Panc1 (cell line): ENCODE results near the gene PLCB1. TPM values are rescaled to one million over a fixed set of nuclear protein-coding genes. Genes with fewer than 3 reads are reported as not detected.

Experiments
- ATAC-seq: fragments of 200-7000 bp; cut with Tn5 transposase; 2 replicates; pipeline ENCODE4 v1.9.1; 2020; ENCODE audit warnings: mild to moderate bottlenecking, moderate library complexity
- BruUV-seq: library from RNA; stranded (reverse); fragments of 400-500 nt; replicated peaks from 2 replicates; lab custom pipeline; 2021; lab: Mats Ljungman, UMichigan
- CTCF ChIA-PET: fragments of 300-600 bp; sonication (Branson Sonifier 250); formaldehyde crosslinking; loops from one replicate; lab custom pipeline; 2022; ENCODE audit warnings: antibody characterized with exemption; lab: Charles Lee
- POLR2A ChIA-PET: fragments of 300-600 bp; sonication (Branson Sonifier 250); formaldehyde crosslinking; loops from one replicate; lab custom pipeline; 2022; ENCODE audit warnings: antibody characterized with exemption; lab: Charles Lee
- DNase-seq: peaks from one replicate; pipeline ENCODE4 v3.0.0-alpha.2; 2010; ENCODE audit warnings: low read depth, low spot score
- H3K27ac ChIP-seq: 2 replicates; pipeline ENCODE4 v1.5.1; 2011; ENCODE audit warnings: mild to moderate bottlenecking, low read length, inconsistent platforms
- H3K27me3 ChIP-seq: fragments of 200-500 bp; sonication (Bioruptor generic); 2 replicates; pipeline ENCODE4 v1.6.0; 2014; ENCODE audit warnings: low read length, inconsistent platforms; ENCODE audit not compliant: control insufficient read depth, insufficient read depth
- H3K36me3 ChIP-seq: fragments of 200-500 bp; sonication (Bioruptor generic); 2 replicates; pipeline ENCODE4 v1.5.1; 2014; ENCODE audit warnings: inconsistent platforms, mild to moderate bottlenecking, low read length, moderate library complexity; ENCODE audit not compliant: control insufficient read depth, insufficient read depth
- H3K4me1 ChIP-seq: 2 replicates; pipeline ENCODE4 v1.5.1; 2011; ENCODE audit warnings: inconsistent platforms, mild to moderate bottlenecking, low read length, moderate library complexity; ENCODE audit not compliant: control insufficient read depth, insufficient read depth
- H3K4me3 ChIP-seq, 2 experiments: 2 replicates each; pipeline ENCODE4 v1.5.1; 2011 to 2012; ENCODE audit warnings: low read depth in 2 of 2, low read length in 2 of 2, mild to moderate bottlenecking in 2 of 2, inconsistent platforms in 1 of 2, moderate library complexity in 1 of 2
- H3K9me3 ChIP-seq: fragments of 200-500 bp; sonication (Bioruptor generic); 2 replicates; pipeline ENCODE4 v1.5.1; 2014; ENCODE audit warnings: low read depth, mild to moderate bottlenecking, inconsistent platforms, low read length, moderate library complexity; ENCODE audit not compliant: control insufficient read depth, insufficient read depth
- POLR2AphosphoS5 ChIP-seq: IDR thresholded peaks from 2 replicates; pipeline ENCODE4 v1.6.1; 2012; ENCODE audit warnings: mild to moderate bottlenecking, low read depth, low read length, moderate library complexity
- SIN3A ChIP-seq: IDR thresholded peaks from 2 replicates; pipeline ENCODE4 v1.6.1; 2012; ENCODE audit warnings: low read depth, mild to moderate bottlenecking, low read length, moderate library complexity, borderline replicate concordance; ENCODE audit not compliant: insufficient read depth
- TCF7L2 ChIP-seq: IDR thresholded peaks from 2 replicates; pipeline ENCODE4 v1.6.1; 2011; ENCODE audit warnings: mild to moderate bottlenecking, low read depth, low read length, inconsistent platforms
- in situ Hi-C: cut with HindIII; loops from 2 replicates; pipeline ENCODE4 v1.10.0; 2016; ENCODE audit warnings: low sequenced_read_pairs, low pct_unique_long_range_greater_than_20kb
- intact Hi-C: fragments of 100-400 bp; cut with micrococcal nuclease; formaldehyde crosslinking; loops from one replicate; pipeline ENCODE4 v1.10.0; 2022; ENCODE audit not compliant: unreplicated experiment
- total RNA-seq: library from RNA; stranded (reverse); gene quantifications from one replicate; pipeline ENCODE4 v1.2.1, GENCODE V29; 2021; ENCODE audit not compliant: unreplicated experiment
- TF ChIP-seq, protein P1 (sequence below), 2 experiments: IDR thresholded peaks; 2 replicates each; pipeline ENCODE4 v1.6.1; 2011 to 2012; ENCODE audit warnings: low read depth in 2 of 2, control low read depth in 1 of 2, low read length in 1 of 2, mild to moderate bottlenecking in 1 of 2, moderate library complexity in 1 of 2; ENCODE audit not compliant: insufficient read depth in 1 of 2
- TF ChIP-seq, protein P2 (sequence below): fragments of 450-650 bp; IDR thresholded peaks from 2 replicates; pipeline ENCODE4 v1.5.1; 2017; ENCODE audit warnings: mild to moderate bottlenecking

Gene PLCB1
- total RNA-seq, 1 experiment from 2014 or later = 0.59 TPM

DNA sequence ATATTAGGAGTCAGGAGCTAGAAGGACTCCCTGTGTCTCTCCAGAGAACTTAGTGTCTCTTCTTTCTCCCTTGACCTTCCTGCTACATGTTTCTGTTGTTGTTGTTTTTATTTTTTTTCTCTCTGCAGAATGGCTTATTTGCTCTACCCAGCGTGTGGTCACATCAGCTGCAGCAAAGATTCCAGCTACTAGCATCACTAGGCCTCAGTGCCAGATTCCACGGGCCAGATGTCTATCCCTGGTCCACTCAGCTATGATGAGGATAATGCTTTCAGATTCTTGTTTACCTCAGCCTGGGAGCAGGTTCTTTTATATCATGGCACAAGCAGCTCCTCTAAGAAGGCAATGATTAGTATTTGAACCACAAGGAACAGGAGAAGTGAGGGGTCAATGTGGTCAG, 110.0 kb downstream of the PLCB1 start:
- intact Hi-C loops (no loop called here), in situ Hi-C loops (no loop called here)
- no TSS peak for BruUV-seq
- ChIA-PET CTCF (no interaction called here), POLR2A (no interaction called here)
- Histone ChIP-seq H3K36me3 (no peaks in the 10 kb centered on the region), H3K9me3 (no peaks in the 10 kb centered on the region), H3K27ac (no peak overlapping the region), H3K27me3 (no peaks in the 10 kb centered on the region), H3K4me1 (no peaks in the 10 kb centered on the region), H3K4me3 (no peak overlapping the region)
- no peak for DNase-seq
- TF ChIP-seq, protein P1, sequence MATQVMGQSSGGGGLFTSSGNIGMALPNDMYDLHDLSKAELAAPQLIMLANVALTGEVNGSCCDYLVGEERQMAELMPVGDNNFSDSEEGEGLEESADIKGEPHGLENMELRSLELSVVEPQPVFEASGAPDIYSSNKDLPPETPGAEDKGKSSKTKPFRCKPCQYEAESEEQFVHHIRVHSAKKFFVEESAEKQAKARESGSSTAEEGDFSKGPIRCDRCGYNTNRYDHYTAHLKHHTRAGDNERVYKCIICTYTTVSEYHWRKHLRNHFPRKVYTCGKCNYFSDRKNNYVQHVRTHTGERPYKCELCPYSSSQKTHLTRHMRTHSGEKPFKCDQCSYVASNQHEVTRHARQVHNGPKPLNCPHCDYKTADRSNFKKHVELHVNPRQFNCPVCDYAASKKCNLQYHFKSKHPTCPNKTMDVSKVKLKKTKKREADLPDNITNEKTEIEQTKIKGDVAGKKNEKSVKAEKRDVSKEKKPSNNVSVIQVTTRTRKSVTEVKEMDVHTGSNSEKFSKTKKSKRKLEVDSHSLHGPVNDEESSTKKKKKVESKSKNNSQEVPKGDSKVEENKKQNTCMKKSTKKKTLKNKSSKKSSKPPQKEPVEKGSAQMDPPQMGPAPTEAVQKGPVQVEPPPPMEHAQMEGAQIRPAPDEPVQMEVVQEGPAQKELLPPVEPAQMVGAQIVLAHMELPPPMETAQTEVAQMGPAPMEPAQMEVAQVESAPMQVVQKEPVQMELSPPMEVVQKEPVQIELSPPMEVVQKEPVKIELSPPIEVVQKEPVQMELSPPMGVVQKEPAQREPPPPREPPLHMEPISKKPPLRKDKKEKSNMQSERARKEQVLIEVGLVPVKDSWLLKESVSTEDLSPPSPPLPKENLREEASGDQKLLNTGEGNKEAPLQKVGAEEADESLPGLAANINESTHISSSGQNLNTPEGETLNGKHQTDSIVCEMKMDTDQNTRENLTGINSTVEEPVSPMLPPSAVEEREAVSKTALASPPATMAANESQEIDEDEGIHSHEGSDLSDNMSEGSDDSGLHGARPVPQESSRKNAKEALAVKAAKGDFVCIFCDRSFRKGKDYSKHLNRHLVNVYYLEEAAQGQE (IDR thresholded peaks at IDR 0.05; ENCODE audit: insufficient read depth in 1 of 2, low read depth in 2 of 2, low read length in 1 of 2) = no peak
- TF ChIP-seq, protein P2, sequence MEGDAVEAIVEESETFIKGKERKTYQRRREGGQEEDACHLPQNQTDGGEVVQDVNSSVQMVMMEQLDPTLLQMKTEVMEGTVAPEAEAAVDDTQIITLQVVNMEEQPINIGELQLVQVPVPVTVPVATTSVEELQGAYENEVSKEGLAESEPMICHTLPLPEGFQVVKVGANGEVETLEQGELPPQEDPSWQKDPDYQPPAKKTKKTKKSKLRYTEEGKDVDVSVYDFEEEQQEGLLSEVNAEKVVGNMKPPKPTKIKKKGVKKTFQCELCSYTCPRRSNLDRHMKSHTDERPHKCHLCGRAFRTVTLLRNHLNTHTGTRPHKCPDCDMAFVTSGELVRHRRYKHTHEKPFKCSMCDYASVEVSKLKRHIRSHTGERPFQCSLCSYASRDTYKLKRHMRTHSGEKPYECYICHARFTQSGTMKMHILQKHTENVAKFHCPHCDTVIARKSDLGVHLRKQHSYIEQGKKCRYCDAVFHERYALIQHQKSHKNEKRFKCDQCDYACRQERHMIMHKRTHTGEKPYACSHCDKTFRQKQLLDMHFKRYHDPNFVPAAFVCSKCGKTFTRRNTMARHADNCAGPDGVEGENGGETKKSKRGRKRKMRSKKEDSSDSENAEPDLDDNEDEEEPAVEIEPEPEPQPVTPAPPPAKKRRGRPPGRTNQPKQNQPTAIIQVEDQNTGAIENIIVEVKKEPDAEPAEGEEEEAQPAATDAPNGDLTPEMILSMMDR = no peak
- TF ChIP-seq SIN3A (no peak), TCF7L2 (no peak), POLR2AphosphoS5 (no peak)
- ATAC-seq = no peak

DNA sequence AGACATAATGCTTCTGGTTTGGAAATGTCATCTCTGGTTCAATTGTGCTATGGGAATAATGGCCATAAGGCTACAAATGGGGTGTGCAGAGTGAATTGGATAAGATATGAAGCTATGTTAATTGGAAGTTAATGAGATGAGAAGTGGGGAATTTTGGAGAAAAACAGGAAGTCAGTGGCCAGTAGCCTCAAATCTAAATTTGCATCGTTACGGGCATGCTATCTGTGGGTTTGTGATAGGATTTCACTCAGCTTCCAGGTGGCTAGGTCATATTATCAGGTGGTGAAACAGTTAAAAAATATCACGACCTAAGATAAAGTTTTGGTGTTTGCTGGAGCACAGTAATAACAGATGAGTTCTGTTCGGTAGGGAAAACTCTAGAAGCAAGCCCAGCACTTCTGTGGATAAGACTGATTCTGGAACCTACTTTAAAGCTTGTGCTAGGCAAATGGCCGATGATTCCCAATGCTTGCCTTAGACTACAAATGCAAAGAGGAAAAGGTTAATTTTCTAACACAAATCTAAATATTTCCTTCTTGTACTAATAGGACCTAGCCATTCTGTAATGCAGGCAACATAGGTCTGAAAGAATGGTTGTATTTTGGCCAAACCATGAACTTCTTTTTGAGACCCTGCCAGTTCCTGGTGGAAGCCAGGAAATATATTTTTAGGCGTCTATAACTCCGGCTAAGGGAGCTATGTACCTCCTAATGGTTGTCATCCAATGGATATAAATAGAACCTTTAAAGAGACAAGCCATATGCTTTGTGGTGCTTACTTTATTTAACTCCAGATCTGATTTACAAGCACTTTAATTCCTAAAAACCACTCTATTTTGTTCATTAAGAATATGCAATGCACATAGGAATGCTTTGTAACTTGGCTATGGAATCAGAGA, 111.0 kb downstream of the PLCB1 start:
- no TSS peak for BruUV-seq
- CTCF ChIA-PET = no interaction called here
- ATAC-seq (no peak), DNase-seq (no peak)
- no peak overlapping the region for H3K4me3 ChIP-seq
- no peaks in the 10 kb centered on the region for H3K9me3 ChIP-seq
- no peaks in the 10 kb centered on the region for H3K27me3 ChIP-seq
- no peaks in the 10 kb centered on the region for H3K4me1 ChIP-seq
- no peaks in the 10 kb centered on the region for H3K36me3 ChIP-seq
- H3K27ac ChIP-seq = no peak overlapping the region
- POLR2A ChIA-PET = no interaction called here
- in situ Hi-C loops (no loop called here), intact Hi-C loops (no loop called here)
- TF ChIP-seq, protein P2 = no peak
- TF ChIP-seq TCF7L2 (no peak), SIN3A (no peak), POLR2AphosphoS5 (no peak)
- TF ChIP-seq, protein P1 (IDR thresholded peaks at IDR 0.05; ENCODE audit: insufficient read depth in 1 of 2, low read depth in 2 of 2, low read length in 1 of 2) = no peak
